K562 (cell line): ENCODE data around the gene ZNF141. TPM values are rescaled to one million over a fixed set of nuclear protein-coding genes. Genes with fewer than 3 reads are reported as not detected.

Source experiments
- ATAC-seq: fragments of 200-7000 bp; cut with Tn5 transposase; 3 replicates; pipeline ENCODE4 v1.9.1; 2020; ENCODE audit warnings: moderate library complexity
- BruUV-seq: library from RNA; stranded (reverse); fragments of 400-500 nt; replicated peaks from 2 replicates; lab custom pipeline; 2021; lab: Mats Ljungman, UMichigan
- CTCF ChIA-PET: fragments of 300-600 bp; formaldehyde crosslinking; extraction: SDS; loops from one replicate; lab custom pipeline; 2021; ENCODE audit warnings: low intra/inter-chr PET ratio; lab: Yijun Ruan, JAX
- POLR2A ChIA-PET: fragments of 300-600, 350-650 bp; sonication (Branson Sonifier 250); formaldehyde crosslinking; extraction: SDS; loops from one replicate; lab custom pipeline; 2021; ENCODE audit warnings: antibody characterized with exemption, inconsistent platforms; lab: Yijun Ruan, JAX
- DNase-seq, 4 experiments: peaks; one replicate each; pipeline versions ENCODE4 v3.0.0 to v3.0.0-alpha.2; 2011 to 2018; ENCODE audit warnings: low spot score in 3 of 4, mixed read lengths in 3 of 4; ENCODE audit errors: extremely low read depth in 1 of 4
- FAIRE-seq: peaks from 2 replicates; lab custom pipeline; 2011; peaks lifted over from hg19 to GRCh38; lab: Jason Lieb, UNC
- H2AFZ ChIP-seq: 2 replicates; pipeline ENCODE4 v1.6.0; 2011; ENCODE audit warnings: low read depth, low read length, control low read depth, inconsistent platforms
- H3K27ac ChIP-seq: fragments of 200-600 bp; 3 replicates; pipeline ENCODE4 v1.8.0; 2011; ENCODE audit warnings: low read depth, mild to moderate bottlenecking, control low read depth, inconsistent platforms, low read length, moderate library complexity, mixed read lengths; ENCODE audit errors: extremely low read depth
- H3K27me3 ChIP-seq, 2 experiments: fragments of 300-600 bp in 1 of 2; 2 replicates in 1 of 2; 3 replicates in 1 of 2; pipeline versions ENCODE4 v1.6.0 to v1.8.0; 2011; ENCODE audit warnings: inconsistent platforms in 2 of 2, low read length in 2 of 2, mild to moderate bottlenecking in 1 of 2, mixed read lengths in 1 of 2, moderate library complexity in 1 of 2; ENCODE audit not compliant: control insufficient read depth in 2 of 2, insufficient read depth in 2 of 2
- H3K36me3 ChIP-seq: fragments of 300-600 bp; 3 replicates; pipeline ENCODE4 v1.8.0; 2011; ENCODE audit warnings: mild to moderate bottlenecking, low read length, inconsistent platforms; ENCODE audit not compliant: control insufficient read depth, insufficient read depth
- H3K4me1 ChIP-seq, 2 experiments: fragments of 200-600 bp in 1 of 2; replicated peaks in 1 of 2; 2 replicates in 1 of 2; 3 replicates in 1 of 2; pipeline versions ENCODE4 v1.5.1 to v1.8.0; 2011; ENCODE audit warnings: inconsistent platforms in 2 of 2, low read length in 2 of 2, mild to moderate bottlenecking in 1 of 2, mixed read lengths in 1 of 2, moderate library complexity in 1 of 2; ENCODE audit not compliant: control insufficient read depth in 2 of 2, insufficient read depth in 2 of 2
- H3K4me2 ChIP-seq: 2 replicates; pipeline ENCODE4 v1.6.1; 2011; ENCODE audit warnings: low read length, control low read depth, inconsistent platforms, mixed read lengths; ENCODE audit not compliant: insufficient read depth
- H3K4me3 ChIP-seq: fragments of 200-600 bp; sonication (generic), shearing (Covaris generic); 2 replicates; pipeline ENCODE4 v1.5.1; 2016; ENCODE audit warnings: control low read depth, inconsistent platforms
- H3K79me2 ChIP-seq: fragments of 200-600 bp; 3 replicates; pipeline ENCODE4 v1.8.0; 2011; ENCODE audit warnings: low read length, inconsistent platforms; ENCODE audit not compliant: control insufficient read depth, insufficient read depth
- H3K9ac ChIP-seq, 2 experiments: 2 replicates each; pipeline versions ENCODE4 v1.6.0 to v1.6.1; 2011; ENCODE audit warnings: low read depth in 2 of 2, low read length in 2 of 2, control low read depth in 1 of 2, inconsistent platforms in 1 of 2, mild to moderate bottlenecking in 1 of 2, mixed read lengths in 1 of 2; ENCODE audit not compliant: insufficient read depth in 1 of 2
- H3K9me1 ChIP-seq: one replicate; pipeline ENCODE4 v1.6.0; 2011; ENCODE audit warnings: inconsistent platforms, mild to moderate bottlenecking, low read length, moderate library complexity; ENCODE audit not compliant: control insufficient read depth, insufficient read depth
- H3K9me3 ChIP-seq: replicated peaks from 2 replicates; pipeline ENCODE4 v1.5.1; 2011; ENCODE audit warnings: low read depth, low read length, inconsistent platforms; ENCODE audit not compliant: control insufficient read depth, insufficient read depth
- H4K20me1 ChIP-seq: replicated peaks from 2 replicates; pipeline ENCODE4 v1.6.1; 2011; ENCODE audit warnings: low read length, inconsistent platforms, mixed read lengths; ENCODE audit not compliant: control insufficient read depth, insufficient read depth
- EP400 ChIP-seq: fragments of 450-650 bp; IDR thresholded peaks from 2 replicates; pipeline ENCODE4 v1.6.1; 2017; ENCODE audit warnings: antibody characterized with exemption, mild to moderate bottlenecking, moderate library complexity
- GABPB2 ChIP-seq: fragments of 250-450 bp; sonication (Bioruptor Pico); conservative IDR thresholded peaks from 2 replicates; pipeline ENCODE4 v1.5.1; 2021; ENCODE audit warnings: mild to moderate bottlenecking
- GMEB1 ChIP-seq: fragments of 250-450 bp; sonication (Bioruptor Pico); IDR thresholded peaks from 2 replicates; pipeline ENCODE4 v1.4.0; 2020; ENCODE audit warnings: mild to moderate bottlenecking
- KAT8 ChIP-seq: fragments of 450-650 bp; IDR thresholded peaks from 2 replicates; pipeline ENCODE4 v1.6.1; 2016; ENCODE audit warnings: low read depth, mild to moderate bottlenecking
- MTA3 ChIP-seq: fragments of 450-650 bp; formaldehyde crosslinking; IDR thresholded peaks from 2 replicates; pipeline ENCODE4 v1.6.1; 2017; ENCODE audit warnings: mild to moderate bottlenecking, borderline replicate concordance
- POLR2AphosphoS2 ChIP-seq: IDR thresholded peaks from 2 replicates; pipeline ENCODE4 v1.6.1; 2012; ENCODE audit warnings: low read length, improper control_type of control experiment
- SLC30A9 ChIP-seq: fragments of 250-450 bp; sonication (Bioruptor Pico); IDR thresholded peaks from 2 replicates; pipeline ENCODE4 v1.8.0; 2022; ENCODE audit warnings: mild to moderate bottlenecking, moderate library complexity
- ZBTB17 ChIP-seq: fragments of 450-650 bp; formaldehyde crosslinking; IDR thresholded peaks from 2 replicates; pipeline ENCODE4 v1.4.0; 2020; ENCODE audit warnings: mild to moderate bottlenecking
- WGBS: fragments of 100-300 bp; shearing (Covaris generic); methylation state at CpG from one replicate; pipeline ENCODE4 v1.1.6; 2016; ENCODE audit warnings: low coverage, mixed read lengths; ENCODE audit not compliant: insufficient coverage; ENCODE audit errors: missing lambda C conversion rate; 5-methylcytosine and 5-hydroxymethylcytosine counted together
- in situ Hi-C: fragments of 300-500 bp; cut with MboI; formaldehyde crosslinking; loops from 4 replicates; pipeline ENCODE4 v1.15.0; 2018; ENCODE audit warnings: inconsistent platforms, mixed read lengths
- intact Hi-C: fragments of 100-400 bp; cut with micrococcal nuclease; formaldehyde crosslinking; loops from 2 replicates; pipeline ENCODE4 v1.14.2; 2022
- polyA plus RNA-seq, 8 experiments: library from polyadenylated mRNA; depleted of rRNA in 4 of 8; stranded (reverse) in 5 of 8; unstranded in 3 of 8; fragments of >200 nt; fragmentation: Nextera tagmentation in 2 of 8; fragmentation: Illumina TruSeq in 1 of 8; extraction: Ambion mirVana in 2 of 8; extraction: Trizol in 1 of 8; gene quantifications; 2 replicates each; pipeline versions ENCODE4 v1.2.1 to v1.2.3, GENCODE V29; 2011 to 2014; ENCODE audit warnings: inconsistent platforms in 1 of 8, missing spikeins in 1 of 8
- total RNA-seq, 7 experiments: library from RNA; depleted of rRNA in 6 of 7; stranded (reverse); fragments of >200 nt in 6 of 7; fragmentation: Illumina TruSeq in 2 of 7; extraction: Trizol in 2 of 7; gene quantifications; 2 replicates each; pipeline versions ENCODE4 v1.2.1 to v1.2.3, GENCODE V29; 2011 to 2021; ENCODE audit warnings: low replicate concordance in 1 of 7

ZNF141 gene
- total and polyA plus RNA-seq, 9 of the 15 experiments (the other 6 are each of a cell fraction or from before 2014, with no cell fraction given): 0.09 TPM; not detected in 8

- TF ChIP-seq EP400: no peak
Observed at GRCh38 chr4:314296-314903, 23.2 kb upstream of the ZNF141 start (continued).

- intact Hi-C loops: no loop called here
- no peaks in the 10 kb centered on the region for H3K79me2 ChIP-seq
- no peak overlapping the region for H2AFZ ChIP-seq
- 2% methylated on average over 8 of the region's 8 CpGs for WGBS
- no peak for ATAC-seq
- in situ Hi-C loops: no loop called here
- no peak for FAIRE-seq
- H3K9me1 ChIP-seq: no peaks in the 10 kb centered on the region
- no peaks in the 10 kb centered on the region for H4K20me1 ChIP-seq
- no peaks in the 10 kb centered on the region for H3K36me3 ChIP-seq
- no peak for TF ChIP-seq POLR2AphosphoS2
- TF ChIP-seq GABPB2: no peak
- no peak for TF ChIP-seq MTA3
- TF ChIP-seq ZBTB17 (CRISPR knock-in tag): no peak
- no peak for TF ChIP-seq SLC30A9
- TF ChIP-seq GMEB1 (CRISPR knock-in tag): no peak
- no peak for TF ChIP-seq KAT8
- H3K4me2 ChIP-seq: no peak overlapping the region
- ChIA-PET POLR2A (interaction anchor here (1.5 kb wide), 1 partner anchor 10 kb away, joined by 3 read pairs; no protein-coding TSS in a partner anchor), CTCF (no interaction called here)
- no TSS peak for BruUV-seq
- no peaks in the 10 kb centered on the region for H3K27me3 ChIP-seq
- H3K9me3 ChIP-seq: no peaks in the 10 kb centered on the region
- no peak overlapping the region for H3K9ac ChIP-seq
- no peak overlapping the region for H3K27ac ChIP-seq
- H3K4me1 ChIP-seq: no peaks in the 10 kb centered on the region
- DNase-seq: no peak
- H3K4me3 ChIP-seq: no peak overlapping the region
Observed at GRCh38 chr4:328729-329128, 8.9 kb upstream of the ZNF141 start.
